Body of pancreas (tissue), 4 donors: ENCODE data around the gene PAX9. TPM values are rescaled to one million over a fixed set of nuclear protein-coding genes. Genes with fewer than 3 reads are reported as not detected.
"Not testable (repeated sequence)": the region's sequence is repeated elsewhere in the genome, so short reads cannot be mapped to it uniquely, and the experiment has no call there.

Source experiments
- ATAC-seq: fragments of 150-250 bp; one replicate; pipeline ENCODE4 v1.9.1; 2016
- DNase-seq, 4 donors: peaks; one replicate each; pipeline ENCODE4 v3.0.0-alpha.2; 2019
- H3K27ac ChIP-seq, 4 donors: fragments of 200-600 bp; sonication (generic); 1 replicate in 3 of 4; 2 replicates in 1 of 4; pipeline versions ENCODE4 v1.5.1 to v1.6.1; 2016 to 2019; ENCODE audit warnings: mild to moderate bottlenecking in 1 of 4, mixed read lengths in 1 of 4, moderate library complexity in 1 of 4
- H3K27me3 ChIP-seq, 2 donors: fragments of 200-600 bp; sonication (generic); one replicate each; pipeline ENCODE4 v1.6.0; 2016; ENCODE audit warnings: mild to moderate bottlenecking in 1 of 2
- H3K36me3 ChIP-seq, 2 donors: fragments of 200-600 bp; sonication (generic); replicated peaks in 1 of 2; 2 replicates each; pipeline ENCODE4 v1.5.1; 2016; ENCODE audit warnings: low read depth in 2 of 2; ENCODE audit not compliant: insufficient read depth in 1 of 2
- H3K4me1 ChIP-seq: fragments of 200-600 bp; sonication (generic); one replicate; pipeline ENCODE4 v1.6.0; 2016
- H3K4me3 ChIP-seq, 2 donors: fragments of 200-600 bp; sonication (generic); 1 replicate in 1 of 2; 2 replicates in 1 of 2; pipeline ENCODE4 v1.5.1; 2016 to 2019
- H3K9me3 ChIP-seq, 3 donors: fragments of 200-600 bp; sonication (generic); 1 replicate in 2 of 3; 2 replicates in 1 of 3; pipeline ENCODE4 v1.5.1; 2016
- POLR2A ChIP-seq, 3 donors: fragments of 450-650 bp; IDR thresholded peaks; one replicate each; pipeline ENCODE4 v1.6.1; 2016; ENCODE audit warnings: antibody characterized with exemption in 3 of 3, mild to moderate bottlenecking in 2 of 3
- WGBS, 2 donors: methylation state at CpG; one replicate each; pipeline ENCODE4 v1.1.5; 2017; 5-methylcytosine and 5-hydroxymethylcytosine counted together
- intact Hi-C: fragments of 100-400 bp; cut with DNase I; formaldehyde crosslinking; loops from one replicate; pipeline ENCODE4 v1.15.1; 2023
- total RNA-seq, 2 donors: library from RNA; depleted of rRNA; stranded (reverse); fragments of >200 nt; gene quantifications; one replicate each; pipeline ENCODE4 v1.1.0, GENCODE V29; 2016
- TF ChIP-seq, protein P1 (sequence below), 7 experiments: fragments of 450-650 bp in 4 of 7; fragments of 200-600 bp in 3 of 7; sonication (generic) in 3 of 7; IDR thresholded peaks; one replicate each; pipeline ENCODE4 v1.5.1; 2016 to 2019; ENCODE audit warnings: antibody characterized with exemption in 7 of 7

Gene PAX9
- total RNA-seq, 2 donors from 2014 or later = not detected

DNA sequence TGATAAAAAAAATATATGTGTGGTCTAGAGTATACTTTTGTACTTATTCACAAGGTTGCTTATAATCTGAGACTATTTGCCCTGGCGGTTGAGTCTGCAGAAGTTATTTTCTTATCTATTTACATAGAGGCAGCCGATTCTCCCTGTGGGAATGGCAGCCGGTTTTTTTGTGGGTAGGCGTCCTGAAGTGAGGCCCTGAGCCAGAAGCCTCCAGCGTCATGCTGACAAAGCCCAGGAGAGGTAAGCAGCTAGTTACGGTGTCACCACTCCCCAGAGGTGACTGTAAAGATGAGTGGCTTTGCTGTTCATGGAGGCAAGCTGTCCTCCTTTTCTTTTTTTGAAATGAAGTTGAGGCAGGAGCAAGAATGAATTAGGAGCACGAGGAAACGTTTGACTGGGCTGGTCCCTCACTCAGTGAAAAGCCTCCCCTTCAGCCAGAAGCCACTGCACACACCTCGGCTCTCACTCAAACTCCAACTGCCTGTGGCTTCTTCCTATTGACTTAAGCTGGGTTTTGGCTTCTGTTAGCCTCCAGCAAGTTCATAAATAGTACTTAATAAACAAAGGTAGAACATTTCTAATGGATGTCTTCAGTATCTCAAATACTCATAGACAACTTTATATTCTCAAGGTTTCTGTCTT is 21.5 kb downstream of the PAX9 start:
- ATAC-seq (no peak), DNase-seq (no peak)
- intact Hi-C loops = no loop called here
- WGBS, 2 donors = 36 to 54% methylated on average over 9 of the region's 9 CpGs
- Histone ChIP-seq H3K36me3 (no peaks in the 10 kb centered on the region), H3K27me3 (no peaks in the 10 kb centered on the region), H3K4me1 (no peaks in the 10 kb centered on the region), H3K9me3 (no peaks in the 10 kb centered on the region), H3K4me3 (no peak overlapping the region), H3K27ac (no peak overlapping the region)
- TF ChIP-seq POLR2A (IDR thresholded peaks at IDR 0.05) = no peak
- TF ChIP-seq, protein P1, sequence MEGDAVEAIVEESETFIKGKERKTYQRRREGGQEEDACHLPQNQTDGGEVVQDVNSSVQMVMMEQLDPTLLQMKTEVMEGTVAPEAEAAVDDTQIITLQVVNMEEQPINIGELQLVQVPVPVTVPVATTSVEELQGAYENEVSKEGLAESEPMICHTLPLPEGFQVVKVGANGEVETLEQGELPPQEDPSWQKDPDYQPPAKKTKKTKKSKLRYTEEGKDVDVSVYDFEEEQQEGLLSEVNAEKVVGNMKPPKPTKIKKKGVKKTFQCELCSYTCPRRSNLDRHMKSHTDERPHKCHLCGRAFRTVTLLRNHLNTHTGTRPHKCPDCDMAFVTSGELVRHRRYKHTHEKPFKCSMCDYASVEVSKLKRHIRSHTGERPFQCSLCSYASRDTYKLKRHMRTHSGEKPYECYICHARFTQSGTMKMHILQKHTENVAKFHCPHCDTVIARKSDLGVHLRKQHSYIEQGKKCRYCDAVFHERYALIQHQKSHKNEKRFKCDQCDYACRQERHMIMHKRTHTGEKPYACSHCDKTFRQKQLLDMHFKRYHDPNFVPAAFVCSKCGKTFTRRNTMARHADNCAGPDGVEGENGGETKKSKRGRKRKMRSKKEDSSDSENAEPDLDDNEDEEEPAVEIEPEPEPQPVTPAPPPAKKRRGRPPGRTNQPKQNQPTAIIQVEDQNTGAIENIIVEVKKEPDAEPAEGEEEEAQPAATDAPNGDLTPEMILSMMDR (IDR thresholded peaks at IDR 0.05) = no peak

DNA sequence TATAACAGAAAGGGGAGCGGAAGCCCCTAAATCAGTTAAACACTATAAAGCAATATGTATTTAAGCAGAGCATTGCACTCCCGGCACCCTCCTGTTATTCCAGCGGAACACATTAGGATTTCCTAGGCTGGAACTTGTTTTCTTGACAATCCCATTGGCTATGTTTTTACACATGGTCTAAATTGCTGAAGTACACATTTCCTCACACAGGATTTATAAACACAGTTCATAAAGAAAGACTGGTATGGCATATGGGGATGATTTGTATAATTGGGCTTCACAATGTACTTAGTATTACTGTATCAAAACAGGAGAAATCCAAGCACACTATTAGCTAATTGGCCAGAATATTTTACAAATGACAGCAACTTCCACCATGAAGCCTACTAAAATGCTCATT is 23.3 kb downstream of the PAX9 start:
- intact Hi-C loops = no loop called here
- ATAC-seq (no peak), DNase-seq (no peak)
- TF ChIP-seq POLR2A (IDR thresholded peaks at IDR 0.05) = no peak
- TF ChIP-seq, protein P1 (IDR thresholded peaks at IDR 0.05) = no peak
- no peaks in the 10 kb centered on the region for H3K36me3 ChIP-seq
- H3K4me1 ChIP-seq = no peaks in the 10 kb centered on the region
- no peaks in the 10 kb centered on the region for H3K9me3 ChIP-seq
- H3K27me3 ChIP-seq = no peaks in the 10 kb centered on the region
- H3K27ac ChIP-seq = no peak overlapping the region
- WGBS, 2 donors = 93 to 97% methylated on average over 3 of the region's 3 CpGs
- no peak overlapping the region for H3K4me3 ChIP-seq

DNA sequence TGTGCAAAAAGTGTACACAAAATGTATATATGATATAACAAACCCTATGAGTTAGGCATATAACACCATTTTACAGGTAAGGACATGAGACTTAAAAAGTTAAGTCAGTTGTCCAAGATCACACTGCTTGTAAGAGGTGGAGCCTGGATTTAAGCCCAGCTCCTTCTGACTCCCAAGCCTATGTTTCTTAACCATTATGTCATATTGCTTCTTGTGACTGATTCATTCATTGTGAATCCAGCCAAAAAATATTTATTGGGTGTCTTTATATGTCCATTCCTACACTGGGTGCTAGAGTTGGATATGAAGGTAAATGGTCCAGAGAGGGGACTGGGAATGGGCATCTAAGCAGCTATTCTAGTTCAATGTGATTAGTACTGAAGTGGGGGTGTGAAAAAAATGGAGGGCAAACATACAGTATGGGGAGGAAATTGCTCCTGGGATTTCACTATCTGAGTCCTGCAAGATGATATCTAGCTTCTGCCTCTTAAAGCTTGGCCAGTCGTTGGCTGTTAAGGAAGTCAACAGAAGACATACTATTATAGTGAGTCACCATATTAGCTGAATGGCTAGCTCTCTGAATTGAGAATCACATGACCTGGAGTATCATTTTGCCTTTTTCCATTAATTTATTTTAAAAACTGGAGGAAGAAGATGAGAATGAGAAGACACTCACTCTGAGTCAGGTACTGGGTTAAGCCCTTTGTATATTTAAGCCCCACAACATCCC is 28.8 kb downstream of the PAX9 start:
- no peaks in the 10 kb centered on the region for H3K27me3 ChIP-seq
- no peak for DNase-seq
- no peaks in the 10 kb centered on the region for H3K9me3 ChIP-seq
- no peak overlapping the region for H3K27ac ChIP-seq
- WGBS, 2 donors = 22 to 48% methylated on average over 1 of the region's 1 CpG
- intact Hi-C loops = no loop called here
- H3K4me1 ChIP-seq = no peaks in the 10 kb centered on the region
- no peak overlapping the region for H3K4me3 ChIP-seq
- no peaks in the 10 kb centered on the region for H3K36me3 ChIP-seq
- ATAC-seq = no peak
- TF ChIP-seq, protein P1 (IDR thresholded peaks at IDR 0.05) = no peak
- TF ChIP-seq POLR2A (IDR thresholded peaks at IDR 0.05) = no peak

DNA sequence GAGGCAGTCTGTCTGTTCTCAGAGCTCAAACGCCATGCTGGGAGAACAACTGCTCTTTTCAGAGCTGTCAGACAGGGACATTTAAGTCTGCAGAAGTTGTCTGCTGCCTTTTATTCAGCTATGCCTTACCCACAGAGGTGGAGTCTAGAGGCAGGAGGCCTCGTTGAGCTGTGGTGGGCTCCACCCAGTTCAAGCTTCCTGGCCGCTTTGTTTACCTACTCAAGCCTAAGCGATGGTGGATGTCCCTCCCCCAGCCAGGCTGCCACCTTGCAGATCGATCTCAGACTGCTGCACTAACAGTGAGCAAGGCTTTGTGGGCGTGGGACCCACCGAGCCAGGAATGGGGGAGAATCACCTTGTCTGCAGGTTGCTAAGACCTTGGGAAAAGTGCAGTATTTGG is 37.8 kb downstream of the PAX9 start:
- H3K36me3 ChIP-seq, DNase-seq, H3K4me1 ChIP-seq, H3K4me3 ChIP-seq, ATAC-seq, intact Hi-C loops, H3K9me3 ChIP-seq, H3K27me3 ChIP-seq, H3K27ac ChIP-seq: not testable (repeated sequence)
- 38 to 55% methylated on average over 5 to 7 of the region's 7 CpGs for WGBS, 2 donors

DNA sequence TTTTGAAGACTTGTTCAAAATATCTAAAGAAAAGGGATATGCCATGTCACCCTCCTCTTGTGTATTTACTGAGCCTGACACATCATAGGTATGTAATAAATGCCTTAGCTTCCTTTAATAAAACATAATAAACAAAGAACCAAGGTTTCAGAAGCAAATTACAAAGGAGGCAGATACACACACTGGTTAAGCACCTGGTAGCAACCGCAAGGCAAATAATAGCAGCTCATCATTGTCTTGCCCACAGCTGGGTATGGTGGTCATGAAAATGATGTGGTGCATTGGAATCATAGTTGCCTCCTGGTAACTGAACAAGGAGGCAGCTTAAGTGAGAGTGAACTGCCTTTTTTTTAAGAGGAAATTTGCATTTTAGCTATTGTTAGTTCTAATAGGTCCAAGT is 39.0 kb downstream of the PAX9 start:
- DNase-seq (no peak), ATAC-seq (no peak)
- no peaks in the 10 kb centered on the region for H3K4me1 ChIP-seq
- H3K27me3 ChIP-seq = no peaks in the 10 kb centered on the region
- intact Hi-C loops = no loop called here
- no peaks in the 10 kb centered on the region for H3K36me3 ChIP-seq
- TF ChIP-seq, protein P1 (IDR thresholded peaks at IDR 0.05) = no peak
- TF ChIP-seq POLR2A (IDR thresholded peaks at IDR 0.05) = no peak
- no peaks in the 10 kb centered on the region for H3K9me3 ChIP-seq
- no peak overlapping the region for H3K4me3 ChIP-seq
- H3K27ac ChIP-seq = no peak overlapping the region
- 92% methylated on average over 1 of the region's 1 CpG for WGBS, 2 donors
